GM12878 (cell line): ENCODE data around the gene HIVEP3. TPM values are rescaled to one million over a fixed set of nuclear protein-coding genes. Genes with fewer than 3 reads are reported as not detected.

Source experiments
- ATAC-seq: fragments of 200-7000 bp; cut with Tn5 transposase; 3 replicates; pipeline ENCODE4 v1.9.1; 2020; ENCODE audit warnings: mild to moderate bottlenecking, moderate library complexity
- BruUV-seq: library from RNA; stranded (reverse); fragments of 400-500 nt; replicated peaks from 2 replicates; lab custom pipeline; 2021; lab: Mats Ljungman, UMichigan
- CTCF ChIA-PET: fragments of 300-600 bp; sonication (Branson Sonifier 250); formaldehyde crosslinking; extraction: SDS; loops from one replicate; lab custom pipeline; 2021; ENCODE audit warnings: inconsistent platforms; lab: Yijun Ruan, JAX
- POLR2A ChIA-PET: fragments of 350-600 bp; formaldehyde crosslinking; extraction: SDS; loops from one replicate; lab custom pipeline; 2021; ENCODE audit warnings: inconsistent platforms; lab: Charles Lee
- RAD21 ChIA-PET: fragments of 300-600 bp; sonication (Branson Sonifier 250); formaldehyde crosslinking; loops from one replicate; lab custom pipeline; 2023; ENCODE audit warnings: antibody characterized with exemption; ENCODE audit not compliant: unreplicated experiment; lab: Charles Lee
- SMC1A ChIA-PET: fragments of 300-600 bp; sonication (Branson Sonifier 250); formaldehyde crosslinking; loops from one replicate; lab custom pipeline; 2023; ENCODE audit not compliant: unreplicated experiment, uncharacterized antibody; lab: Charles Lee
- DNase-seq: peaks from one replicate; pipeline ENCODE4 v3.0.0-alpha.2; 2011; ENCODE audit warnings: low read depth, low spot score
- FAIRE-seq: peaks from 3 replicates; lab custom pipeline; 2011; peaks lifted over from hg19 to GRCh38; lab: Jason Lieb, UNC
- H2AFZ ChIP-seq: 2 replicates; pipeline ENCODE4 v1.6.0; 2011; ENCODE audit warnings: low read depth, low read length, control low read depth; ENCODE audit not compliant: control insufficient read depth
- H3K27ac ChIP-seq: 2 replicates; pipeline ENCODE4 v1.5.1; 2011; ENCODE audit warnings: control low read depth; ENCODE audit not compliant: control insufficient read depth, insufficient read depth
- H3K27me3 ChIP-seq, 2 experiments: replicated peaks in 1 of 2; 2 replicates each; pipeline versions ENCODE4 v1.6.0 to v1.6.1; 2011; ENCODE audit warnings: low read length in 1 of 2; ENCODE audit not compliant: control insufficient read depth in 2 of 2, insufficient read depth in 2 of 2
- H3K36me3 ChIP-seq, 2 experiments: 2 replicates each; pipeline ENCODE4 v1.5.1; 2011; ENCODE audit warnings: low read length in 1 of 2; ENCODE audit not compliant: control insufficient read depth in 2 of 2, insufficient read depth in 2 of 2
- H3K4me1 ChIP-seq: 2 replicates; pipeline ENCODE4 v1.6.1; 2011; ENCODE audit warnings: mild to moderate bottlenecking, low read length, moderate library complexity, mixed read lengths; ENCODE audit not compliant: control insufficient read depth, insufficient read depth
- H3K4me2 ChIP-seq: 2 replicates; pipeline ENCODE4 v1.6.0; 2011; ENCODE audit warnings: control low read depth; ENCODE audit not compliant: control insufficient read depth, insufficient read depth
- H3K4me3 ChIP-seq: fragments of 200-600 bp; sonication (generic); 2 replicates; pipeline ENCODE4 v1.5.1; 2016
- H3K79me2 ChIP-seq: 2 replicates; pipeline ENCODE4 v1.6.0; 2011; ENCODE audit warnings: low read length; ENCODE audit not compliant: control insufficient read depth, insufficient read depth
- H3K9ac ChIP-seq: 2 replicates; pipeline ENCODE4 v1.8.0; 2011; ENCODE audit warnings: low read length, control low read depth, mixed read lengths; ENCODE audit not compliant: control insufficient read depth, insufficient read depth
- H3K9me3 ChIP-seq: replicated peaks from 3 replicates; pipeline ENCODE4 v1.5.1; 2011; ENCODE audit warnings: mild to moderate bottlenecking, low read length; ENCODE audit not compliant: control insufficient read depth, insufficient read depth
- H4K20me1 ChIP-seq: 2 replicates; pipeline ENCODE4 v1.6.0; 2011; ENCODE audit not compliant: control insufficient read depth, insufficient read depth
- ELK1 ChIP-seq: IDR thresholded peaks from 2 replicates; pipeline ENCODE4 v1.6.1; 2012; ENCODE audit warnings: low read depth, low read length, improper control_type of control experiment
- FOXK2 ChIP-seq: fragments of 450-650 bp; IDR thresholded peaks from 2 replicates; pipeline ENCODE4 v1.6.1; 2017; ENCODE audit warnings: mild to moderate bottlenecking, moderate library complexity
- IRF3 ChIP-seq: fragments of 450-650 bp; IDR thresholded peaks from 2 replicates; pipeline ENCODE4 v1.6.1; 2014; ENCODE audit warnings: mild to moderate bottlenecking
- IRF4 ChIP-seq: IDR thresholded peaks from 2 replicates; pipeline ENCODE4 v1.6.1; 2011; ENCODE audit warnings: low read depth, low read length
- LARP7 ChIP-seq: fragments of 450-650 bp; IDR thresholded peaks from 2 replicates; pipeline ENCODE4 v1.6.1; 2017; ENCODE audit warnings: mild to moderate bottlenecking
- POU2F2 ChIP-seq: IDR thresholded peaks from 3 replicates; pipeline ENCODE4 v1.6.1; 2011; ENCODE audit warnings: low read depth, mild to moderate bottlenecking, low read length, borderline replicate concordance
- SMAD1 ChIP-seq: fragments of 450-650 bp; IDR thresholded peaks from 2 replicates; pipeline ENCODE4 v1.6.1; 2018; ENCODE audit warnings: mild to moderate bottlenecking, low read depth; ENCODE audit not compliant: partially characterized antibody
- ZZZ3 ChIP-seq: IDR thresholded peaks from 2 replicates; pipeline ENCODE4 v1.6.1; 2011; ENCODE audit warnings: low read depth; ENCODE audit not compliant: control insufficient read depth, insufficient read length
- WGBS: methylation state at CpG from one replicate; pipeline ENCODE4 v1.1.6; 2016; ENCODE audit warnings: low lambda C conversion rate; ENCODE audit not compliant: insufficient replicate concordance, insufficient coverage; ENCODE audit errors: missing lambda C conversion rate; 5-methylcytosine and 5-hydroxymethylcytosine counted together
- in situ Hi-C: fragments of 300-500 bp; cut with MboI; formaldehyde crosslinking; loops from 9 replicates; pipeline ENCODE4 v1.14.3; 2018; ENCODE audit warnings: mixed read lengths
- intact Hi-C: fragments of 100-400 bp; cut with micrococcal nuclease; formaldehyde crosslinking; loops from one replicate; pipeline ENCODE4 v1.14.2; 2022; ENCODE audit not compliant: unreplicated experiment
- polyA plus RNA-seq, 11 experiments: library from polyadenylated mRNA; depleted of rRNA in 4 of 11; unstranded in 6 of 11; stranded (reverse) in 5 of 11; fragments of >200 nt; fragmentation: Nextera tagmentation in 4 of 11; fragmentation: Illumina TruSeq in 1 of 11; extraction: Ambion mirVana in 4 of 11; extraction: Trizol in 1 of 11; gene quantifications; 1 replicate in 1 of 11; 2 replicates in 10 of 11; pipeline versions ENCODE4 v1.2.1 to v1.2.3, GENCODE V29; 2011 to 2016; ENCODE audit warnings: inconsistent platforms in 2 of 11, missing spikeins in 2 of 11, low read depth in 1 of 11
- total RNA-seq, 4 experiments: library from RNA; depleted of rRNA in 3 of 4; stranded (reverse); fragments of >200 nt in 3 of 4; fragmentation: Illumina TruSeq in 1 of 4; extraction: Trizol in 1 of 4; gene quantifications; 2 replicates each; pipeline versions ENCODE4 v1.2.1 to v1.2.3, GENCODE V29; 2013 to 2021
- TF ChIP-seq, protein P1 (sequence below): IDR thresholded peaks from 2 replicates; pipeline ENCODE4 v1.6.1; 2012; ENCODE audit warnings: improper control_type of control experiment, low read depth, low read length; ENCODE audit not compliant: insufficient replicate concordance
- TF ChIP-seq, protein P2 (sequence below): fragments of 450-650 bp; conservative IDR thresholded peaks from 2 replicates; pipeline ENCODE4 v1.6.1; 2017; ENCODE audit warnings: mild to moderate bottlenecking, moderate library complexity

Gene HIVEP3
- total and polyA plus RNA-seq, 10 of the 15 experiments (the other 5 are each of a cell fraction or from before 2014, with no cell fraction given) = 1.8 to 13.6 (median 3.8) TPM

DNA sequence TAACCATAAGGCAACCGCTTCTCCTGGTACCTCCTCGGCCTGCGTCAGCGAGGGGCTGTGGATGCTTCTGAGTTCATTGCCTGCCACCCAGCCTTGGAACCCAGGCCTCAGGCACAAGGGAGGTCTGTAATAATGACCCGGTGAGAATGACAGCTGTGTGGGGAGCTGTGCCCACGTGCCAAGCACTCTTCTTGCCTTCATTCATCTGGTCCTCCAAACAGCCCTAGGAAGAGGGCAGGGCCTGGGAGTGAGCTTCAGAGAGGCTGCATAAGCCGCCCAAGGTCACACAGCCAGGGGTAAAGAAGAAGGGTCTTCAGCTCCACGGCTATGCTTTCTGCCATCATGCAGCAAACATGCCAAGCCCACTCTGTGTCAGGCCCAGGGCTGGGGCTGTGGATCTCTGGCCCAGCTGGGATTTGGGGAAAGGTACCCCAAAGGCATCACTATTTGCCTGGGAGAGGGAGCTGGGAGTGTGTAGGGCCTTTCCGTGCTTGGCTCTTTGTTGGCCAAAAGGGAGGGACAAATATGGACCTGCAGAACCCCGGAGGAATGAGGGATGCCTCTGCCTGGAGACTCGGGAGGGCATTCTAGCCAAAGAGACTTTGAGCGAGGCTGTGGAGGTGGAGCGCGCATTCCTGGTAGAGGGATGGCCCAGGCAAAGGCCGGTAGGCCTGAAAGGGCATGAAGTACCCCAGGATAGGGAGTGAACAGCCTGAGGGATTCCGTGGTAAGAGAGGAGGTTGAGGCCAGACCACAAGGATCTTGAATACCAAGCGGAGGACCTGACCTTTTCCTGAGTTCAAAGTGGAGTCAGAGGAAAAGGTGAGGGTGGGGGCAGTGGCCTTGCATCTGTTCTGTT, 424.1 kb downstream of the HIVEP3 start (continued):
- TF ChIP-seq, protein P1, sequence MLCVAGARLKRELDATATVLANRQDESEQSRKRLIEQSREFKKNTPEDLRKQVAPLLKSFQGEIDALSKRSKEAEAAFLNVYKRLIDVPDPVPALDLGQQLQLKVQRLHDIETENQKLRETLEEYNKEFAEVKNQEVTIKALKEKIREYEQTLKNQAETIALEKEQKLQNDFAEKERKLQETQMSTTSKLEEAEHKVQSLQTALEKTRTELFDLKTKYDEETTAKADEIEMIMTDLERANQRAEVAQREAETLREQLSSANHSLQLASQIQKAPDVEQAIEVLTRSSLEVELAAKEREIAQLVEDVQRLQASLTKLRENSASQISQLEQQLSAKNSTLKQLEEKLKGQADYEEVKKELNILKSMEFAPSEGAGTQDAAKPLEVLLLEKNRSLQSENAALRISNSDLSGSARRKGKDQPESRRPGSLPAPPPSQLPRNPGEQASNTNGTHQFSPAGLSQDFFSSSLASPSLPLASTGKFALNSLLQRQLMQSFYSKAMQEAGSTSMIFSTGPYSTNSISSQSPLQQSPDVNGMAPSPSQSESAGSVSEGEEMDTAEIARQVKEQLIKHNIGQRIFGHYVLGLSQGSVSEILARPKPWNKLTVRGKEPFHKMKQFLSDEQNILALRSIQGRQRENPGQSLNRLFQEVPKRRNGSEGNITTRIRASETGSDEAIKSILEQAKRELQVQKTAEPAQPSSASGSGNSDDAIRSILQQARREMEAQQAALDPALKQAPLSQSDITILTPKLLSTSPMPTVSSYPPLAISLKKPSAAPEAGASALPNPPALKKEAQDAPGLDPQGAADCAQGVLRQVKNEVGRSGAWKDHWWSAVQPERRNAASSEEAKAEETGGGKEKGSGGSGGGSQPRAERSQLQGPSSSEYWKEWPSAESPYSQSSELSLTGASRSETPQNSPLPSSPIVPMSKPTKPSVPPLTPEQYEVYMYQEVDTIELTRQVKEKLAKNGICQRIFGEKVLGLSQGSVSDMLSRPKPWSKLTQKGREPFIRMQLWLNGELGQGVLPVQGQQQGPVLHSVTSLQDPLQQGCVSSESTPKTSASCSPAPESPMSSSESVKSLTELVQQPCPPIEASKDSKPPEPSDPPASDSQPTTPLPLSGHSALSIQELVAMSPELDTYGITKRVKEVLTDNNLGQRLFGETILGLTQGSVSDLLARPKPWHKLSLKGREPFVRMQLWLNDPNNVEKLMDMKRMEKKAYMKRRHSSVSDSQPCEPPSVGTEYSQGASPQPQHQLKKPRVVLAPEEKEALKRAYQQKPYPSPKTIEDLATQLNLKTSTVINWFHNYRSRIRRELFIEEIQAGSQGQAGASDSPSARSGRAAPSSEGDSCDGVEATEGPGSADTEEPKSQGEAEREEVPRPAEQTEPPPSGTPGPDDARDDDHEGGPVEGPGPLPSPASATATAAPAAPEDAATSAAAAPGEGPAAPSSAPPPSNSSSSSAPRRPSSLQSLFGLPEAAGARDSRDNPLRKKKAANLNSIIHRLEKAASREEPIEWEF = no peak
- no peak for TF ChIP-seq SMAD1

- Histone ChIP-seq H2AFZ (no peak overlapping the region), H3K9ac (no peak overlapping the region), H3K27me3 (peaks cover 0 to 1% of the 10 kb centered on the region in 2 experiments; a peak in 2 of 4 replicates), H3K27ac (no peak overlapping the region), H3K4me3 (no peak overlapping the region), H4K20me1 (no peaks in the 10 kb centered on the region), H3K4me2 (no peak overlapping the region), H3K79me2 (no peaks in the 10 kb centered on the region), H3K9me3 (no peaks in the 10 kb centered on the region), H3K36me3 (no peaks in the 10 kb centered on the region), H3K4me1 (no peaks in the 10 kb centered on the region; the same call in 1 of the 2 replicates)
- WGBS = 59% methylated on average over 9 of the region's 9 CpGs
- SMC1A ChIA-PET = no interaction called here
- POLR2A ChIA-PET = no interaction called here
- no peak for FAIRE-seq
- DNase-seq = no peak
- intact Hi-C loops (no loop called here), in situ Hi-C loops (no loop called here)
- CTCF ChIA-PET = interaction anchor here (0.7 to 7.4 kb wide), 7 partner anchors 8 to 225 kb away, joined by 3 to 59 read pairs (median 9); partner anchors contain the start of gene EDN2
- BruUV-seq = no TSS peak
- ATAC-seq = no peak
- RAD21 ChIA-PET = interaction anchor here (1.2 kb wide), 1 partner anchor 22 kb away, joined by 3 read pairs; no protein-coding TSS in a partner anchor
- TF ChIP-seq POU2F2 (no peak), ELK1 (no peak), IRF3 (no peak), FOXK2 (no peak), ZZZ3 (no peak), IRF4 (no peak), LARP7 (no peak)
- TF ChIP-seq, protein P2, sequence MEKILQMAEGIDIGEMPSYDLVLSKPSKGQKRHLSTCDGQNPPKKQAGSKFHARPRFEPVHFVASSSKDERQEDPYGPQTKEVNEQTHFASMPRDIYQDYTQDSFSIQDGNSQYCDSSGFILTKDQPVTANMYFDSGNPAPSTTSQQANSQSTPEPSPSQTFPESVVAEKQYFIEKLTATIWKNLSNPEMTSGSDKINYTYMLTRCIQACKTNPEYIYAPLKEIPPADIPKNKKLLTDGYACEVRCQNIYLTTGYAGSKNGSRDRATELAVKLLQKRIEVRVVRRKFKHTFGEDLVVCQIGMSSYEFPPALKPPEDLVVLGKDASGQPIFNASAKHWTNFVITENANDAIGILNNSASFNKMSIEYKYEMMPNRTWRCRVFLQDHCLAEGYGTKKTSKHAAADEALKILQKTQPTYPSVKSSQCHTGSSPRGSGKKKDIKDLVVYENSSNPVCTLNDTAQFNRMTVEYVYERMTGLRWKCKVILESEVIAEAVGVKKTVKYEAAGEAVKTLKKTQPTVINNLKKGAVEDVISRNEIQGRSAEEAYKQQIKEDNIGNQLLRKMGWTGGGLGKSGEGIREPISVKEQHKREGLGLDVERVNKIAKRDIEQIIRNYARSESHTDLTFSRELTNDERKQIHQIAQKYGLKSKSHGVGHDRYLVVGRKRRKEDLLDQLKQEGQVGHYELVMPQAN = no peak
These were observed 424.9 kb downstream of the HIVEP3 start for GRCh38 chr1:41493626-41494350.
